ENCODE results near the gene SH2D4B.

SH2D4B gene

DNA sequence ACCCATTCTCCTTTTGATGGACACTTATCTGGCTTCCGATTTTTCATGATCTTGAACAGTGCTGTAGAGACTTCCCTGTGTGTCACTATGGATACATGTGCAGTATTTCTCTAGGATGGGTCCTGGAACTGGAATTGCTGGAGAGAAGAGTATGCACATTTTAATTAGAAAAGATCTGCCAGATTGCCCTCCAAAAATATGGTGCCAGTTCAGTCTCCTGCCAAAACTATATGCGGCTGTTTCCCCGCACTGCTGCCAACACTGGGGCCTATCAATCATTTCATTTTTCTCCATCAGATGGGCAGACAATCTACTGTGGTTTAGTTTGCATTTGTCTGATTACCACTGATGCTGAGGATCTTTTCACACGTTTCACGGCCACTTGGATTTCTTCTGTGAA lies 105.0 kb downstream of the SH2D4B start:
- Mint-ChIP-seq H3K27me3 (ENCODE audit: low read depth, poor library complexity) (peaks cover 3% of the 10 kb centered on the region), H3K4me3 (no peak overlapping the region), H3K4me1 (no peaks in the 10 kb centered on the region), H3K36me3 (ENCODE audit: low read depth) (peaks cover 5% of the 10 kb centered on the region), H3K27ac (no peak overlapping the region), H3K9me3 (peaks cover 21% of the 10 kb centered on the region)
- TF ChIP-seq, protein P1, sequence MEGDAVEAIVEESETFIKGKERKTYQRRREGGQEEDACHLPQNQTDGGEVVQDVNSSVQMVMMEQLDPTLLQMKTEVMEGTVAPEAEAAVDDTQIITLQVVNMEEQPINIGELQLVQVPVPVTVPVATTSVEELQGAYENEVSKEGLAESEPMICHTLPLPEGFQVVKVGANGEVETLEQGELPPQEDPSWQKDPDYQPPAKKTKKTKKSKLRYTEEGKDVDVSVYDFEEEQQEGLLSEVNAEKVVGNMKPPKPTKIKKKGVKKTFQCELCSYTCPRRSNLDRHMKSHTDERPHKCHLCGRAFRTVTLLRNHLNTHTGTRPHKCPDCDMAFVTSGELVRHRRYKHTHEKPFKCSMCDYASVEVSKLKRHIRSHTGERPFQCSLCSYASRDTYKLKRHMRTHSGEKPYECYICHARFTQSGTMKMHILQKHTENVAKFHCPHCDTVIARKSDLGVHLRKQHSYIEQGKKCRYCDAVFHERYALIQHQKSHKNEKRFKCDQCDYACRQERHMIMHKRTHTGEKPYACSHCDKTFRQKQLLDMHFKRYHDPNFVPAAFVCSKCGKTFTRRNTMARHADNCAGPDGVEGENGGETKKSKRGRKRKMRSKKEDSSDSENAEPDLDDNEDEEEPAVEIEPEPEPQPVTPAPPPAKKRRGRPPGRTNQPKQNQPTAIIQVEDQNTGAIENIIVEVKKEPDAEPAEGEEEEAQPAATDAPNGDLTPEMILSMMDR (IDR thresholded peaks at IDR 0.05): no peak
- no peak for DNase-seq

DNA sequence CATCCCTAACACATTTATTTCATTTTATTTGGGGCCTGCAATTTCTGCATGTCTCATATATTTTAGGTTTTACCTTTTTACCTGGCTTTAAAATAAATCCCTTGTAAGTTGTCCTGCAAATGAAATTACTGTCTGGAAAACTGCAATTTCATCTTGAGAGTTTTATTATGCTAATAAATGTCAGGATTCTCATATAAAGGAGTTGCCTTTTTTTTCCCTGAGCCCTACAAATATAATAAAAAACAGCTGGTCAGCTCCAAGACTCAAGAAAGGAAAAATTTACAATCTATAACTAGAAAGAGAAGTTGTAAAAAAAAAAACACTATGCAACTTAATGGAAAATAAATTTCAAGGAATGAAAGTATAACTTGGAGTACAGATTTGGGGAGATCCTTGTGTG lies 108.7 kb downstream of the SH2D4B start:
- H3K4me3 Mint-ChIP-seq: no peak overlapping the region
- H3K27me3 Mint-ChIP-seq (ENCODE audit: low read depth, poor library complexity): no peaks in the 10 kb centered on the region
- H3K27ac Mint-ChIP-seq: no peak overlapping the region
- DNase-seq: no peak
- H3K9me3 Mint-ChIP-seq: no peaks in the 10 kb centered on the region
- TF ChIP-seq, protein P1 (IDR thresholded peaks at IDR 0.05): no peak
- no peaks in the 10 kb centered on the region for H3K36me3 Mint-ChIP-seq (ENCODE audit: low read depth)
- peaks cover 4% of the 10 kb centered on the region for H3K4me1 Mint-ChIP-seq

DNA sequence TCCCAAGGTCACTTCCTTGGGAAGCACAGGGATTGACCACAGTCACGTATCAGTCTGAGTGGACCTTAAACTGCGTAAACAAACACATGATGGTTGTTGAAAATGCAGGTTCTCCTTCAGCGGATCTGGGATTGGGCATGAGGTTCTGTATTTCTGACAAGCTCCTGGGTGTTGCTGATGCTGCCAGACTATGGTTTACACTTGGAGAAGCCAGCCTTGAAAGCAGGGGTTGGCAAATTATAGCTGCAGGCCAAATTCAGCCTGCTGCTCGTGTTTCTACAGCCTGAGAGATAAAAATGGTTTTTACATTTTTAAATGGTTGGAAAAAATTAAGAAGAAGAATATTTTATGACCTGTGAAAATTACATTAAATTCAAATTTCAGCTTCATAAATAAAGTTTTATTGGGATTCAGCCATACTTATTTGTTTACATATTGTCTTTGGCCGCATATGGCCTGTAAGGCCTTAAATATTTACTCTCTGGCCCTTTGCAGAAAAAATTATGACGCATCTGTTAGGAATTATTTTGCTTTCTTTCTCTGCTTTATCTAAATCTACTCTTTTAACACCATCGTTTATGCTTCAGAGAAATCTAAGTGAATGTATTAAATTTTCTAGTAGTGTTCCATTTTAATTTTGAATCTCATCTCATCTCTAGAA lies 109.6 kb downstream of the SH2D4B start:
- Mint-ChIP-seq H3K4me1 (peaks cover 11% of the 10 kb centered on the region), H3K4me3 (no peak overlapping the region), H3K36me3 (ENCODE audit: low read depth) (no peaks in the 10 kb centered on the region), H3K9me3 (no peaks in the 10 kb centered on the region), H3K27ac (no peak overlapping the region), H3K27me3 (ENCODE audit: low read depth, poor library complexity) (no peaks in the 10 kb centered on the region)
- TF ChIP-seq, protein P1 (IDR thresholded peaks at IDR 0.05): no peak
- no peak for DNase-seq

DNA sequence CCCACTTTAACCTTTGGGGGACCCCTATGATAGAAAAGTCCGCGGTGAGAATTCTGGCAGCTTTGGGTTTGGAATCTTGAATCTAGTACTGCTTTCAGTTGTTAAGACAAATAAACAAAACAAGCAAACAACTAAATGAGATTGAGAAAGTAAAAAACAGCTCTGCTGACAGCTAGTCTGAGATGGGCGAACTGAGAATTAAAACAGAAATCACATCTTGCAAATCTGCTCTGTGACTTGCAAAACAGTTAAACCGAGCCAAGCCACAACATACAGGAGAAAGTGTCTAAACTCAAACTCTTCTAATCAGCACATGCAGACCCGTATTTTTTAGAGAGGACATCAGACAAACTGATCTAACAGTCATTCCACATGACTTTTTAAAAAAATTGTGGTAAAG lies 110.4 kb downstream of the SH2D4B start:
- TF ChIP-seq, protein P1 (IDR thresholded peaks at IDR 0.05): no peak
- Mint-ChIP-seq H3K36me3 (ENCODE audit: low read depth) (no peaks in the 10 kb centered on the region), H3K9me3 (peaks cover 4% of the 10 kb centered on the region), H3K27ac (no peak overlapping the region), H3K27me3 (ENCODE audit: low read depth, poor library complexity) (no peaks in the 10 kb centered on the region), H3K4me3 (no peak overlapping the region), H3K4me1 (peaks cover 11% of the 10 kb centered on the region)
- no peak for DNase-seq

DNA sequence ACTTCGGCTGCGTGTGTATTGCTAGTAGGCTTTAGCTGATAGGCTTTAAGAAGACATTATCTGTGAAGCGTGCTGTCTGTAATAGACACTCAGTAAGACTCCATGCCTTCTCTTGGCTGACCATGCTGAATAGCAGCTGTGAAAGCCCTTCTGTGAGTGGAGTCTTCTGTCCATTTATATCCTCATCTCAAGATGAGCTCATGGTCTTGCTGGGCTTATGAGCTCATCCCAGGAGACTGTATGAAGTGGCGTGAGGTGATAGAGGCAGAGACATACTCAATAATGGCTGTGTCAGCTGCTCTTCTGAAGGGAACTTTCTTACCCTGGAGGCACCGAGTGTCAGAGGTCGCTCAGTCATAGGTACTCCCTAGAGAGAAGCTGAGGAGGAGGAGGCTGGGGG lies 111.5 kb downstream of the SH2D4B start:
- Mint-ChIP-seq H3K27me3 (ENCODE audit: low read depth, poor library complexity) (peaks cover 3% of the 10 kb centered on the region), H3K27ac (no peak overlapping the region), H3K9me3 (peaks cover 14% of the 10 kb centered on the region), H3K4me1 (peaks cover 11% of the 10 kb centered on the region), H3K4me3 (no peak overlapping the region), H3K36me3 (ENCODE audit: low read depth) (peaks cover 8% of the 10 kb centered on the region)
- TF ChIP-seq, protein P1 (IDR thresholded peaks at IDR 0.05): no peak
- DNase-seq: no peak

DNA sequence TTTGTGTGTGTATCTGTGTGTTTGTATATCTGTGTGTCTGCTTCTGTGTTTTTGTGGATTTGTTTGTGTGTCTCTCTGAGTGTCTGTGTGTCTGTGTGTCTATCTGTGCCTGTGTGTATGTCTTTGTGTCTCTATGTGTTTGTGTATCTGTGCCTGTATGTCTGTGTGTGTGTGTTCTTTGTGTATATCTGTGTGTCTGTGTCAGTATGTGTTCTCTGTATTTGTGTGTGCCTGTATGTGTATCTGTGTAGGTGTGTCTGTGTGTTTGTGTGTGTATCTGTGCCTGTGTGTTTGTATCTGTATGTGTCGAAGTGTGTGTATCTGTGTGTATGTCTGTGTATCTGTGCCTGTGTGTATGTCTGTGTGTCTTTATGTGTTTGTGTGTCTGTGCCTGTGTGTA lies 118.2 kb downstream of the SH2D4B start:
- H3K4me3 Mint-ChIP-seq: no peak overlapping the region
- TF ChIP-seq, protein P1 (IDR thresholded peaks at IDR 0.05): no peak

More for the DNA sequence above, 118.2 kb downstream of the SH2D4B start:
- Mint-ChIP-seq H3K36me3 (ENCODE audit: low read depth) (peaks cover 8% of the 10 kb centered on the region), H3K27me3 (ENCODE audit: low read depth, poor library complexity) (peaks cover 3% of the 10 kb centered on the region), H3K27ac (no peak overlapping the region), H3K4me1 (peaks cover 16% of the 10 kb centered on the region), H3K9me3 (peaks cover 21% of the 10 kb centered on the region)
- no peak for DNase-seq

All from nephron progenitor cell (in vitro differentiated cells).